ENCODE data around the gene CPTP. TPM values are rescaled to one million over a fixed set of nuclear protein-coding genes. Genes with fewer than 3 reads are reported as not detected.

The CPTP gene
- total and polyA plus RNA-seq, 2 of the 13 experiments (the other 11 are each of a cell fraction or from before 2014, with no cell fraction given), result 5.5 to 9.3 TPM

- TF ChIP-seq ZNF563 (CRISPR knock-in tag; IDR thresholded peaks at IDR 0.05) (peak; percentile 55; the same call in 1 of the 2 replicates), ASH2L (IDR thresholded peaks at IDR 0.05; ENCODE audit: insufficient read length, low read depth, low read length) (peak; percentile 15), PHF20 (CRISPR knock-in tag; IDR thresholded peaks at IDR 0.05) (no peak), NRL (CRISPR knock-in tag; IDR thresholded peaks at IDR 0.05; ENCODE audit: borderline replicate concordance) (peak; percentile 8; the same call in 1 of the 2 replicates), HDAC1 (CRISPR knock-in tag; IDR thresholded peaks at IDR 0.05) (peak; percentile 69), ZNF530 (CRISPR knock-in tag; IDR thresholded peaks at IDR 0.05; ENCODE audit: low read depth) (no peak), KDM5B (CRISPR knock-in tag; IDR thresholded peaks at IDR 0.05; ENCODE audit: borderline replicate concordance) (peak; percentile 13; the same call in 1 of the 2 replicates), TAF1 (CRISPR knock-in tag; IDR thresholded peaks at IDR 0.05) (0 out of 2 replicates have a peak, but pooled peaks have one; percentile 1), CREBL2 (CRISPR knock-in tag; IDR thresholded peaks at IDR 0.05; ENCODE audit: borderline replicate concordance) (no peak), RFXANK (CRISPR knock-in tag; IDR thresholded peaks at IDR 0.05) (no peak), CBX2 (IDR thresholded peaks at IDR 0.05; ENCODE audit: low read depth, low read length) (no peak), CBX2 (CRISPR knock-in tag; IDR thresholded peaks at IDR 0.05; ENCODE audit: low read depth) (no peak), MTF2 (CRISPR knock-in tag; IDR thresholded peaks at IDR 0.05; ENCODE audit: borderline replicate concordance) (no peak), AKNA (CRISPR knock-in tag; IDR thresholded peaks at IDR 0.05; ENCODE audit: borderline replicate concordance) (no peak), ZNF558 (CRISPR knock-in tag; IDR thresholded peaks at IDR 0.05; ENCODE audit: borderline replicate concordance) (0 out of 2 replicates have a peak, but pooled peaks have one; percentile 9), MTA3 (CRISPR knock-in tag; IDR thresholded peaks at IDR 0.05) (no peak), IKZF4 (CRISPR knock-in tag; IDR thresholded peaks at IDR 0.05; ENCODE audit: borderline replicate concordance, low read depth, not compliant biosample characterization) (no peak), HIVEP1 (CRISPR knock-in tag; IDR thresholded peaks at IDR 0.05) (0 out of 2 replicates have a peak, but pooled peaks have one; percentile 21), ZNF891 (CRISPR knock-in tag; IDR thresholded peaks at IDR 0.05) (peak; percentile 52; the same call in 1 of the 2 replicates), KDM5A (IDR thresholded peaks at IDR 0.05; ENCODE audit: borderline replicate concordance, low read length) (0 out of 2 replicates have a peak, but pooled peaks have one; percentile 7), RBFOX2 (IDR thresholded peaks at IDR 0.05; ENCODE audit: low read depth, low read length) (peak; percentile 54), SMAD1 (CRISPR knock-in tag; IDR thresholded peaks at IDR 0.05; ENCODE audit: borderline replicate concordance, low read depth) (0 out of 2 replicates have a peak, but pooled peaks have one; percentile 28)
- TF ChIP-seq, protein P1, sequence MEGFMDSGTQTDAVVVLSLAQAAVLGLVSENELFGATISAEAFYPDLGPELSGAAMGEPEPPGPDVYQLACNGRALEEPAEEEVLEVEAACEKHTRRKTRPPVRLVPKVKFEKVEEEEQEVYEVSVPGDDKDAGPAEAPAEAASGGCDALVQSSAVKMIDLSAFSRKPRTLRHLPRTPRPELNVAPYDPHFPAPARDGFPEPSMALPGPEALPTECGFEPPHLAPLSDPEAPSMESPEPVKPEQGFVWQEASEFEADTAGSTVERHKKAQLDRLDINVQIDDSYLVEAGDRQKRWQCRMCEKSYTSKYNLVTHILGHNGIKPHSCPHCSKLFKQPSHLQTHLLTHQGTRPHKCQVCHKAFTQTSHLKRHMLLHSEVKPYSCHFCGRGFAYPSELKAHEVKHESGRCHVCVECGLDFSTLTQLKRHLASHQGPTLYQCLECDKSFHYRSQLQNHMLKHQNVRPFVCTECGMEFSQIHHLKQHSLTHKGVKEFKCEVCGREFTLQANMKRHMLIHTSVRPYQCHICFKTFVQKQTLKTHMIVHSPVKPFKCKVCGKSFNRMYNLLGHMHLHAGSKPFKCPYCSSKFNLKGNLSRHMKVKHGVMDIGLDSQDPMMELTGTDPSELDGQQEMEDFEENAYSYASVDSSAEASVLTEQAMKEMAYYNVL (CRISPR knock-in tag; IDR thresholded peaks at IDR 0.05; ENCODE audit: borderline replicate concordance), result 0 out of 2 replicates have a peak, but pooled peaks have one; percentile 27
These were observed 17.2 kb upstream of the CPTP start (continued) for GRCh38 chr1:1307261-1307922.
